Middle frontal gyrus (tissue), 1 donor: Measurements from ENCODE around the gene NAV3.
"Not testable (repeated sequence)": the region's sequence is repeated elsewhere in the genome, so short reads cannot be mapped to it uniquely, and the experiment has no call there.

Experiments
- DNase-seq: peaks from one replicate; pipeline ENCODE4 v3.0.0-alpha.2; 2015; ENCODE audit warnings: low spot score; ENCODE audit errors: extremely low spot score

The NAV3 gene

GRCh38 chr12:78038986-78039385 is 208.3 kb downstream of the NAV3 start:
- no peak for DNase-seq

GRCh38 chr12:78040111-78040510 is 209.4 kb downstream of the NAV3 start:
- DNase-seq: no peak

GRCh38 chr12:78050790-78051189 is 220.1 kb downstream of the NAV3 start:
- DNase-seq: no peak

GRCh38 chr12:78055545-78055944 is 224.9 kb downstream of the NAV3 start:
- no peak for DNase-seq

- no peak for DNase-seq
Measured at GRCh38 chr12:78057075-78057474, 226.4 kb downstream of the NAV3 start.

GRCh38 chr12:78060186-78060585 is 229.5 kb downstream of the NAV3 start:
- no peak for DNase-seq

GRCh38 chr12:78062786-78063185 is 232.1 kb downstream of the NAV3 start:
- DNase-seq: no peak

GRCh38 chr12:78081590-78082314 is 251.1 kb downstream of the NAV3 start:
- no peak for DNase-seq

- peak; percentile 36 for DNase-seq
Measured at GRCh38 chr12:78085542-78086182, 255.0 kb downstream of the NAV3 start.

- no peak for DNase-seq
Measured at GRCh38 chr12:78086553-78087362, 256.1 kb downstream of the NAV3 start.

GRCh38 chr12:78087363-78087675 is 256.6 kb downstream of the NAV3 start:
- no peak for DNase-seq

GRCh38 chr12:78088391-78088832 is 257.7 kb downstream of the NAV3 start:
- no peak for DNase-seq

- DNase-seq: no peak
Measured at GRCh38 chr12:78090266-78090665, 259.6 kb downstream of the NAV3 start.

- no peak for DNase-seq
Measured at GRCh38 chr12:78095623-78096022, 264.9 kb downstream of the NAV3 start.

GRCh38 chr12:78096909-78097597 is 266.4 kb downstream of the NAV3 start:
- peak; percentile 66 for DNase-seq

GRCh38 chr12:78099806-78100205 is 269.1 kb downstream of the NAV3 start:
- no peak for DNase-seq

- no peak for DNase-seq
Measured at GRCh38 chr12:78101113-78101876, 270.6 kb downstream of the NAV3 start.

GRCh38 chr12:78101946-78102635 is 271.4 kb downstream of the NAV3 start:
- DNase-seq: no peak

GRCh38 chr12:78102801-78103200 is 272.1 kb downstream of the NAV3 start:
- not testable (repeated sequence) for DNase-seq

GRCh38 chr12:78115889-78116288 is 285.2 kb downstream of the NAV3 start:
- DNase-seq: no peak
